Measurements from ENCODE around the gene SLC16A14. TPM values are rescaled to one million over a fixed set of nuclear protein-coding genes. Genes with fewer than 3 reads are reported as not detected.

The SLC16A14 gene
- total RNA-seq, 4 donors from 2014 or later = 0.85 to 4.1 (median 2.7) TPM

- H3K27me3 ChIP-seq = no peaks in the 10 kb centered on the region
- TF ChIP-seq POLR2A (IDR thresholded peaks at IDR 0.05) = no peak
- TF ChIP-seq POLR2AphosphoS5 (IDR thresholded peaks at IDR 0.05) = no peak
- no peak for TF ChIP-seq EP300 (IDR thresholded peaks at IDR 0.05)
- TF ChIP-seq CTCF (IDR thresholded peaks at IDR 0.05) = no peak
- H3K36me3 ChIP-seq = peaks cover 0 to 27% of the 10 kb centered on the region in 2 donors
- no peak for ATAC-seq
- WGBS, 2 donors (ENCODE audit: low coverage in 1 of 2) = 95 to 100% methylated on average over 1 to 4 of the region's 16 CpGs
- no peaks in the 10 kb centered on the region for H3K4me1 ChIP-seq
- H3K27ac ChIP-seq = no peak overlapping the region
- no peaks in the 10 kb centered on the region for H3K9me3 ChIP-seq
- no peak overlapping the region for H3K4me3 ChIP-seq
These were observed 22.2 kb downstream of the SLC16A14 start for GRCh38 chr2:230046491-230046890.

GRCh38 chr2:230043461-230043860, 25.3 kb downstream of the SLC16A14 start:
- H3K4me3 ChIP-seq = no peak overlapping the region
- H3K9me3 ChIP-seq = no peaks in the 10 kb centered on the region
- H3K4me1 ChIP-seq = no peaks in the 10 kb centered on the region
- no peak overlapping the region for H3K27ac ChIP-seq
- no CpG with 5 or more reads among the region's 2 CpGs for WGBS, 2 donors (ENCODE audit: low coverage in 1 of 2)
- no peak for ATAC-seq
- no peaks in the 10 kb centered on the region for H3K27me3 ChIP-seq
- peaks cover 0 to 26% of the 10 kb centered on the region in 2 donors for H3K36me3 ChIP-seq
- TF ChIP-seq POLR2A (IDR thresholded peaks at IDR 0.05) (no peak), EP300 (IDR thresholded peaks at IDR 0.05) (no peak), POLR2AphosphoS5 (IDR thresholded peaks at IDR 0.05) (no peak), CTCF (IDR thresholded peaks at IDR 0.05) (no peak)

GRCh38 chr2:230043025-230043424, 25.7 kb downstream of the SLC16A14 start:
- no peak for TF ChIP-seq CTCF (IDR thresholded peaks at IDR 0.05)
- TF ChIP-seq POLR2A (IDR thresholded peaks at IDR 0.05) = no peak
- no peak for TF ChIP-seq POLR2AphosphoS5 (IDR thresholded peaks at IDR 0.05)
- no peak for TF ChIP-seq EP300 (IDR thresholded peaks at IDR 0.05)
- Histone ChIP-seq H3K9me3 (no peaks in the 10 kb centered on the region), H3K27ac (no peak overlapping the region), H3K36me3 (peaks cover 0 to 22% of the 10 kb centered on the region in 2 donors), H3K4me1 (no peaks in the 10 kb centered on the region), H3K27me3 (no peaks in the 10 kb centered on the region), H3K4me3 (no peak overlapping the region)
- ATAC-seq = no peak
- WGBS, 2 donors (ENCODE audit: low coverage in 1 of 2) = 84 to 100% methylated on average over 2 of the region's 5 CpGs

GRCh38 chr2:230042195-230042594, 26.5 kb downstream of the SLC16A14 start:
- H3K4me1 ChIP-seq = no peaks in the 10 kb centered on the region
- WGBS, 2 donors (ENCODE audit: low coverage in 1 of 2) = 100% methylated on average over 1 of the region's 1 CpG
- no peak overlapping the region for H3K27ac ChIP-seq
- no peak overlapping the region for H3K4me3 ChIP-seq
- ATAC-seq = no peak
- H3K36me3 ChIP-seq = peaks cover 0 to 22% of the 10 kb centered on the region in 2 donors
- no peaks in the 10 kb centered on the region for H3K9me3 ChIP-seq
- no peaks in the 10 kb centered on the region for H3K27me3 ChIP-seq
- no peak for TF ChIP-seq EP300 (IDR thresholded peaks at IDR 0.05)

- no peak for ATAC-seq
- Histone ChIP-seq H3K4me1 (no peaks in the 10 kb centered on the region), H3K27ac (no peak overlapping the region), H3K36me3 (no peaks in the 10 kb centered on the region), H3K27me3 (no peaks in the 10 kb centered on the region), H3K9me3 (no peaks in the 10 kb centered on the region), H3K4me3 (no peak overlapping the region)
- TF ChIP-seq CTCF (IDR thresholded peaks at IDR 0.05) = no peak
- 83 to 89% methylated on average over 3 to 4 of the region's 4 CpGs for WGBS, 2 donors (ENCODE audit: low coverage in 1 of 2)
These were observed 45.4 kb downstream of the SLC16A14 start for GRCh38 chr2:230023313-230023712.

Data from gastroesophageal sphincter (tissue), 4 donors.